ENCODE data around the gene SLC25A52.
"Not testable (repeated sequence)": the region's sequence is repeated elsewhere in the genome, so short reads cannot be mapped to it uniquely, and the experiment has no call there.

SLC25A52 gene

GRCh38 chr18:31740180-31740579, 20.5 kb downstream of the SLC25A52 start:
- no peak for DNase-seq (ENCODE audit: low read depth)

GRCh38 chr18:31739651-31740050, 21.0 kb downstream of the SLC25A52 start:
- no peak for DNase-seq (ENCODE audit: low read depth)

GRCh38 chr18:31738460-31739407, 21.9 kb downstream of the SLC25A52 start:
- peak; percentile 6 for DNase-seq (ENCODE audit: low read depth)

- DNase-seq (ENCODE audit: low read depth) = no peak
Observed at GRCh38 chr18:31736630-31737029, 24.1 kb downstream of the SLC25A52 start.

DNA sequence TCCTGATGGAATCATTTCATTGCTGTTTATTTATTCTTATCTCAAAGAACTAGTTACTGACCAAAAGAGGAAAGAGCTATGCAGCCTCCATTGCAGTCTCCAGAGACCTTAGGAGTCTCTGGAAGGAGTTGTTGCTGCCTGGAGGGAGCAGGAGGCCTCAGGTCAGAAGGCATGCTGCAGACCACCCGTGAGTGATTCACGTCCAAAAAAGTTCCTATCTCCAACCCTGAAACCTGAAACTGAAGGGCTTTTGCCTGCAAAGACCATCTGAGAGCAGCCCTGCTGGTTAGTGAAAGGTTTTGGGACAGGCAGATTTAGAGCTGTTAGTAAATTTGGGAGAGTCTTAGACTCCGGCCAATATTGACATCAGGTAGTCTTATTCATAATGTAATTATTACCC, 29.1 kb downstream of the SLC25A52 start:
- no peak for DNase-seq (ENCODE audit: low read depth)

DNA sequence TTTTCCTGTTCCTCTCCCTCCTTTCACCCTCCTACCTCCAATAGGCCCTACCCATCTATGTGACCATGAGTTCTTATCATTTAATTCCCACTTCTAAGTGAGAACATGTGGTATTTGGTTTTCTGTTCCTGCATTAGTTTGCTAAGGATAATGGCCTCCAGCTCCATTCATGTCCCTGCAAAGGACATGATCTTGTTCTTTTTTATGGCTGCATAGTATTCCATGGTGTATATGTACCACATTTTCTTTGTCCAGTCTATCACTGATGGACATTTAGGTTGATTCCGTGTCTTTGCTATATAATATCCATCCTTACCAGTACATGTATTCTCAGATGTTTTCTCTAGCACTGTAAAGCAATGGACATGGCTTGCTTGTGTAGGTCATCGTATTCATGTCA, 31.5 kb downstream of the SLC25A52 start:
- DNase-seq (ENCODE audit: low read depth) = not testable (repeated sequence)

DNA sequence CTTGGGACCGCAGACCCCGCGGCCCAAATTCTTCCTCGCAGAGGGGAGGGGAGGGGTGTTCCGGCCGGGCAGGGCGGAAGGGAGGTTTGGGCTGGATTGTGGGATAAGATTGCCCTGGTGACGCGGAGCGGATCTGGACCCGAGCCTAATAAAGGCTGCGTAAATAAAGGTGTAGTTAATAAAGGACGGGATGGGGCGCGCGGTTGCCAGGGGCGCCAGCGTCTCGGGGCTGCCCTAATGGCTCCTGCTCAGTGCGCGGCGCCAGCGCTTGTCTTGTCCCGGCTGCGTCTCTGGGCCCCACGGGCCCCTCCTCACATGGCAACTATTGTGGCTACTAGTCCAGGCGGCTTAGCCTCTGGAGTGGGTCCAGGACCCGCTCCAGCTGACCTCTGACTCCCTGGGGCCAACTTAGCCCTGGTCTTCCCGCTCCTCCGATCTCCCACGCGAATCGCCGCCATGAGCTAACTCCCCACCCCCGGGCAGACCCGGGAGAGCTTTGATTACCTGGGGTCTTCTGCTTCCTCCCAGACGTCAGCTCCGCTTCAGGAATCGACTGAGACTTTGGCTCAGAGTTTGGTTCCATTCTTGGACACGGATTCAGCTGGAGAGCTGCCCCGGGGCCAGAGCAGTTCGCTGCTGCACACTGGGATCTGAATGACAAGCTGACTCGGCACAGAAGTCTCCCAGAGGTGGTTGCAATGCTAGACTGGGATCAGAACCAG, 36.5 kb downstream of the SLC25A52 start:
- DNase-seq (ENCODE audit: low read depth) = no peak

- no peak for DNase-seq (ENCODE audit: low read depth)
Observed at GRCh38 chr18:31723639-31723989, 37.1 kb downstream of the SLC25A52 start.

DNA sequence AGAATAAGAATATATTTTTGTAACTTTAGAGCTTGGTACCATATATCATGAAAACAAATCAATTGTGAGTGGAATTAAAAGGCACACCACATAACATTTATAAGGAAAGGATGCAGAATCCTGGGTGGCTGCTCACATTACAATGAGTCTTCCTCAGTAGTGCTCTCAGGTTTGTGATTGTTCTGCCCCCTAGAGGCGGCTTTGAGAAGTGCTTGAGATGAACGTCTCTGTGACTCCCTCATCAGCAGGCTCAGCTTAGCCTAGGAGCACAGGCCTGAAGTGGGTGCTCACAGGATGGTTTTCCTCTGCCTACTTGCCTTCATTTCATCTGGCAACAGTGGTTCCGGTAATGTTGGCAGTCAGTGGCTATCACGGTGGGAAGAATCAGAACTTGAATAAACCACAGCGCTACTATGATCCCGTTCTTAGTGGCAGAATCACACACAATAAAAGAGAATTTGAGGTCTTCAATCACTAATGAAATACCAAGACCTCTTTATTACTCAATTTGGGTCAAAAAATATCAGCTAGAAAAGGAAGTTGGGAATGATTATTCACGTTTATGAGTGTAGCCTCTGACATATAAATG, 38.2 kb downstream of the SLC25A52 start:
- peak; percentile 73 for DNase-seq (ENCODE audit: low read depth)

- DNase-seq (ENCODE audit: low read depth) = peak; percentile 61
Observed at GRCh38 chr18:31721601-31722000, 39.1 kb downstream of the SLC25A52 start.

GRCh38 chr18:31720867-31721266, 39.8 kb downstream of the SLC25A52 start:
- DNase-seq (ENCODE audit: low read depth) = peak; percentile 33

DNA sequence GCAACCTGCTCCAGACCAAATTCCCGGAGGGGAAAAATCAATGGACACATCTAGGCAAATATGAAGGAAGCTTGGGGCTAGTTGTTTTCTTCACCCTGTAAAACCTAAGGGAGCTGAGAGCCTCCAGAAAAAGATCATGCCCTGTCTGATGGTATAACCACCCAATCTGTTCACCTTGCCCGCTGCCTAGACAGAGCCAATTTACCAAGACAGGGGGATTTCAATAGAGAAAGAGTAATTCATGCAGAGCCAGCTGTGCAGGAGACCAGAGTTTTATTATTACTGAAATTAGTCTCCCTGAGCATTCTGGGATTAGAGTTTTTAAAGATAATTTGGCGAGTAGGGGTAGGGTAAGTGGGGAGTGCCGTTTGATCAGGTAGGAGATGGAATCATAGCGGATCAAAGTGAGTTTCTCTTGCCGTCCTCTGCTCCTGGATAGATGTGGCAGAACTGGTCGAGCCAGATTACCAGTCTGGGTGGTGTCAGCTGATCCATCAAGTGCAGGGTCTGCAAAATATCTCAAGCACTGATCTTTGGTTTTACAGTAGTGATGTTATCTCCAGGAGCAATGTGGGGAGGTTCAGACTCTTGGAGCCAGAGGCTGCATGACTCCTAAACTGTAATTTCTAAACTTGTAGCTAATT, 41.2 kb downstream of the SLC25A52 start:
- DNase-seq (ENCODE audit: low read depth) = no peak

DNA sequence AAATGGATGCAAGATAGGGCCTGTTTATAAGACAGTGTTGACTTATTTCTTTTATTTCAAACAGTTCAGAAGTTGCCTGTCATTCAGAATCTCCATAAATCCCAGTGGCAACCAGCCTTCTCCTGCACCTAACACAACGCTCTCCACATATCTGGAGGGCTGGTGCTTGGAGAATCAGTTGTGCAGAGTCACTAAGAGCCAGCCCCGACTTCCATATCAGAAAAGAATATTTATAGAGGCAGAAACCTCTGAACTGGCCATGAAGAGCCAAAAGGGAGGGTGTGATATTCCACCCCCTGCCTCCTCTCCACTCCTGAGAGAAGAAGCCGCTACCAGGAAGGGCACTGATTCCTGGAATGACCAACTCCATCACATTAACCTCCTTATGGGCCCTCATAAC, 42.3 kb downstream of the SLC25A52 start:
- DNase-seq (ENCODE audit: low read depth) = no peak

DNA sequence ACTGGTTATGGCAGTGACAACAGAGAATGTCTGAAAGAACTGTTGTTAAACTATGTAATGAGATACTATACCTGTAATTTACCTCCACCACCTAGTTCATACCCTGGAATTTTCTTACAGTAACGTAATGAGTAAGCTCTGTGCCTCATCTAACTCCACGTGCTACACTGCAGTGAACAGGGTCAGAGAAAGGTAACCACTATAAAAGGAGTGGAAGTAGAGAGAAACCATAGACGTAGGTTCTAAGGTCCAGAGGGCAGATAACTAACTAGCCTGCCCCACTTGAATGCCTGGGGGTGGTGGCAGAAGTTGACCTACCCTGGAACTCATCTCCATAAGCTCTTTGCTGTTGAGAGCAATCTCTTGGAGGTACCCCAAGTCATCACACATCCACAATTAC, 44.3 kb downstream of the SLC25A52 start:
- DNase-seq (ENCODE audit: low read depth) = no peak

GRCh38 chr18:31711365-31712172, 49.1 kb downstream of the SLC25A52 start:
- DNase-seq (ENCODE audit: low read depth) = peak; percentile 31

DNA sequence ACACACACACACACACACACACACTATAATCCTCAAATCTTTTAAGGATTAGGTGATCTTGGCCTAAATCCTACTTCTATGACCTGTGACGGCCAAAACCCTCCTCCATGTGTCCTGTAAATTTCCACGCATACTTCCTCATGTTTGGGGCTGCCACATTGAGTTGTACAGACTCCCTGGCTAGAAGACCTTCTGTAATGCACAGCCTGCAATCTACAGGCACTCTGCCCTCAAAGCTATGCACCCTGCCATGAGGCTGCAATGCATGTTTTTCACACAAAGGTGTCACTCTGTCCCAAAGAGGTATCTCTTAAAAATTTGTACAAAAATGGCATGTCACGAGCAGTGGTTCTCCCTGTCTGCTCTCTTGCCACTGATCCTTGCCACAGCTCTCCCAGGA, 49.9 kb downstream of the SLC25A52 start:
- peak; percentile 28 for DNase-seq (ENCODE audit: low read depth)

Measured in amniotic epithelial cell (primary cell).